ENCODE data around the gene SOCS6.
A peak's percentile ranks its signal among the peaks of the same experiment; 100 is the strongest.

The SOCS6 gene

DNA sequence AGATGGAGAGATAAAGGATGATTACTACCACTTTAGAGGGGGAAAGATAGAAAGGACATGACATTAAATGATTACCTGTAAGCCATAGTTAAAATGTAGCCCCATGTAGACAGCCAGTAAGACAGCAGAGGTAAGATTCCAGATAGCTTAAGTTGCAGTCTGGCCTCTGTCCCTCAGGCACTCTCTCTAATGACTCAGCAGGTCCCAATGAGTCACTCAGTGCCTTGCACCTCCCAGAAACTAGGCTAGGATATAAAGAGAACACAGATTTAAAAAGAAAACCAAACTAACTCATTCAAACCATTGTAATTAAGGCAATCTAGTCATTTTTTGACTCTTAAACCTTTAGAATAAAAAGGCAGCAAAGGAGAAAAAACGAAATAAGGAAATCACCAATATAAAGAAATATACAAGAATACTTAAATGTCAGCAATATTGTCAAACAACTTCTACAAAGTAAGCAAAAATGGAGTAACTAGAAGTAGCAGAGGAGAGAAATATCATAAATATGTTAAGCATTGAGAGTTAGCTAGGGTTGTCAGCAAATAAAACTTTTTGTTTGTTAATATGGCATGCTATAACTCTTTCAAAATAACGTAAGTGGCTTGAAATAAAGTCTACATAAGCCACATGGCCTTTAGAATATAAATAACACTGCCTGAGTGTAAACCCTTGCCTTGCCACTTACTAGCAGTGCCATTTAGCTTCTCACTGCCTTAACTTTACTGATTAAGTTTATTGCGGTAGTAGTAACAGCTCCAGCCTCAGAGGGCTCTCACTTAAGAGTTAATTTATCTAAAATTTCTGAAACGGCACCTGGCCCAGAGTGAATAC lies 48.5 kb downstream of the SOCS6 start:
- ATAC-seq = peak; percentile 97
- TF ChIP-seq ZNF70 (CRISPR knock-in tag; IDR thresholded peaks at IDR 0.05) = no peak
- no peak for TF ChIP-seq CSDC2 (CRISPR knock-in tag; IDR thresholded peaks at IDR 0.05)
- no peak for TF ChIP-seq ZFP30 (CRISPR knock-in tag; IDR thresholded peaks at IDR 0.05)
- TF ChIP-seq ISL1 (CRISPR knock-in tag; IDR thresholded peaks at IDR 0.05) = no peak; the same call in 1 of the 2 replicates
- no peak for TF ChIP-seq ZC3H10 (CRISPR knock-in tag; IDR thresholded peaks at IDR 0.05)
- no peak for TF ChIP-seq ARNTL (CRISPR knock-in tag; IDR thresholded peaks at IDR 0.05; ENCODE audit: borderline replicate concordance, low read depth)
- no peak for TF ChIP-seq TCF4 (CRISPR knock-in tag; IDR thresholded peaks at IDR 0.05; ENCODE audit: borderline replicate concordance)
- TF ChIP-seq GLIS3 (CRISPR knock-in tag; IDR thresholded peaks at IDR 0.05) = no peak
- no peak for TF ChIP-seq RARB (CRISPR knock-in tag; IDR thresholded peaks at IDR 0.05)
- TF ChIP-seq, protein P1, sequence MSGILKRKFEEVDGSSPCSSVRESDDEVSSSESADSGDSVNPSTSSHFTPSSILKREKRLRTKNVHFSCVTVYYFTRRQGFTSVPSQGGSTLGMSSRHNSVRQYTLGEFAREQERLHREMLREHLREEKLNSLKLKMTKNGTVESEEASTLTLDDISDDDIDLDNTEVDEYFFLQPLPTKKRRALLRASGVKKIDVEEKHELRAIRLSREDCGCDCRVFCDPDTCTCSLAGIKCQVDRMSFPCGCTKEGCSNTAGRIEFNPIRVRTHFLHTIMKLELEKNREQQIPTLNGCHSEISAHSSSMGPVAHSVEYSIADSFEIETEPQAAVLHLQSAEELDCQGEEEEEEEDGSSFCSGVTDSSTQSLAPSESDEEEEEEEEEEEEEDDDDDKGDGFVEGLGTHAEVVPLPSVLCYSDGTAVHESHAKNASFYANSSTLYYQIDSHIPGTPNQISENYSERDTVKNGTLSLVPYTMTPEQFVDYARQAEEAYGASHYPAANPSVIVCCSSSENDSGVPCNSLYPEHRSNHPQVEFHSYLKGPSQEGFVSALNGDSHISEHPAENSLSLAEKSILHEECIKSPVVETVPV (CRISPR knock-in tag; IDR thresholded peaks at IDR 0.05) = no peak
- TF ChIP-seq, protein P2, sequence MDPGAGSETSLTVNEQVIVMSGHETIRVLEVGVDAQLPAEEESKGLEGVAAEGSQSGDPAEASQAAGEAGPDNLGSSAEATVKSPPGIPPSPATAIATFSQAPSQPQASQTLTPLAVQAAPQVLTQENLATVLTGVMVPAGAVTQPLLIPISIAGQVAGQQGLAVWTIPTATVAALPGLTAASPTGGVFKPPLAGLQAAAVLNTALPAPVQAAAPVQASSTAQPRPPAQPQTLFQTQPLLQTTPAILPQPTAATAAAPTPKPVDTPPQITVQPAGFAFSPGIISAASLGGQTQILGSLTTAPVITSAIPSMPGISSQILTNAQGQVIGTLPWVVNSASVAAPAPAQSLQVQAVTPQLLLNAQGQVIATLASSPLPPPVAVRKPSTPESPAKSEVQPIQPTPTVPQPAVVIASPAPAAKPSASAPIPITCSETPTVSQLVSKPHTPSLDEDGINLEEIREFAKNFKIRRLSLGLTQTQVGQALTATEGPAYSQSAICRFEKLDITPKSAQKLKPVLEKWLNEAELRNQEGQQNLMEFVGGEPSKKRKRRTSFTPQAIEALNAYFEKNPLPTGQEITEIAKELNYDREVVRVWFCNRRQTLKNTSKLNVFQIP (CRISPR knock-in tag; IDR thresholded peaks at IDR 0.05; ENCODE audit: borderline replicate concordance, low read depth) = no peak
- TF ChIP-seq, protein P3, sequence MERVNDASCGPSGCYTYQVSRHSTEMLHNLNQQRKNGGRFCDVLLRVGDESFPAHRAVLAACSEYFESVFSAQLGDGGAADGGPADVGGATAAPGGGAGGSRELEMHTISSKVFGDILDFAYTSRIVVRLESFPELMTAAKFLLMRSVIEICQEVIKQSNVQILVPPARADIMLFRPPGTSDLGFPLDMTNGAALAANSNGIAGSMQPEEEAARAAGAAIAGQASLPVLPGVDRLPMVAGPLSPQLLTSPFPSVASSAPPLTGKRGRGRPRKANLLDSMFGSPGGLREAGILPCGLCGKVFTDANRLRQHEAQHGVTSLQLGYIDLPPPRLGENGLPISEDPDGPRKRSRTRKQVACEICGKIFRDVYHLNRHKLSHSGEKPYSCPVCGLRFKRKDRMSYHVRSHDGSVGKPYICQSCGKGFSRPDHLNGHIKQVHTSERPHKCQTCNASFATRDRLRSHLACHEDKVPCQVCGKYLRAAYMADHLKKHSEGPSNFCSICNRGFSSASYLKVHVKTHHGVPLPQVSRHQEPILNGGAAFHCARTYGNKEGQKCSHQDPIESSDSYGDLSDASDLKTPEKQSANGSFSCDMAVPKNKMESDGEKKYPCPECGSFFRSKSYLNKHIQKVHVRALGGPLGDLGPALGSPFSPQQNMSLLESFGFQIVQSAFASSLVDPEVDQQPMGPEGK (CRISPR knock-in tag; IDR thresholded peaks at IDR 0.05; ENCODE audit: borderline replicate concordance) = no peak
- TF ChIP-seq ZNF8 (CRISPR knock-in tag; IDR thresholded peaks at IDR 0.05) = no peak
- TF ChIP-seq BACH2 (CRISPR knock-in tag; IDR thresholded peaks at IDR 0.05; ENCODE audit: borderline replicate concordance) = no peak
- no peak for TF ChIP-seq TOX (CRISPR knock-in tag; IDR thresholded peaks at IDR 0.05; ENCODE audit: borderline replicate concordance)
- TF ChIP-seq, protein P4, sequence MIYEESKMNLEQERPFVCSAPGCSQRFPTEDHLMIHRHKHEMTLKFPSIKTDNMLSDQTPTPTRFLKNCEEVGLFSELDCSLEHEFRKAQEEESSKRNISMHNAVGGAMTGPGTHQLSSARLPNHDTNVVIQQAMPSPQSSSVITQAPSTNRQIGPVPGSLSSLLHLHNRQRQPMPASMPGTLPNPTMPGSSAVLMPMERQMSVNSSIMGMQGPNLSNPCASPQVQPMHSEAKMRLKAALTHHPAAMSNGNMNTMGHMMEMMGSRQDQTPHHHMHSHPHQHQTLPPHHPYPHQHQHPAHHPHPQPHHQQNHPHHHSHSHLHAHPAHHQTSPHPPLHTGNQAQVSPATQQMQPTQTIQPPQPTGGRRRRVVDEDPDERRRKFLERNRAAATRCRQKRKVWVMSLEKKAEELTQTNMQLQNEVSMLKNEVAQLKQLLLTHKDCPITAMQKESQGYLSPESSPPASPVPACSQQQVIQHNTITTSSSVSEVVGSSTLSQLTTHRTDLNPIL (CRISPR knock-in tag; IDR thresholded peaks at IDR 0.05; ENCODE audit: low read depth) = no peak
- no peak for TF ChIP-seq ESRRG (CRISPR knock-in tag; IDR thresholded peaks at IDR 0.05)
- TF ChIP-seq ZNF565 (CRISPR knock-in tag; conservative IDR thresholded peaks at IDR 0.05; ENCODE audit: low read depth) = no peak
- no peak for TF ChIP-seq ZFP3 (CRISPR knock-in tag; IDR thresholded peaks at IDR 0.05)

DNA sequence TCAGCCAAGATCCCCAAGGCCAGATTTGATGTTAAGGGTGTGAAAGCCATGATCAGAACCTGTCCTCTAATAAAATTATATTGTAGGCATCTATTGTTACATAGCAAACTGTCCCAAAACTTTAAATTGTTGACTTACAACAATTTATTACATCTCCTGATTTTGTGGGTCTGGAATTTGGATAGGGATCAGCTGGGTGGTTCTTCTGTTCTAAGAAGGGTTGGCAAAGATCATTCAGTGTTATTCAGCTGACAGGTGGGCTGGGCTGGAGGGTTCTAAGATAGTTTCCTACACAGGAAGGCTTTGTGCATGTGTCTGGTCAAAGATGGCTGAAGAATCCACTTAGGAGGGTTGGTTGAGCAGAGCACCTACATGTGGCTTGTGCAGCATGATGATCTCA lies 50.0 kb downstream of the SOCS6 start:
- TF ChIP-seq, protein P3 (CRISPR knock-in tag; IDR thresholded peaks at IDR 0.05; ENCODE audit: borderline replicate concordance) = no peak
- TF ChIP-seq ZFP30 (CRISPR knock-in tag; IDR thresholded peaks at IDR 0.05) = no peak
- no peak for TF ChIP-seq ZNF8 (CRISPR knock-in tag; IDR thresholded peaks at IDR 0.05)
- TF ChIP-seq TCF4 (CRISPR knock-in tag; IDR thresholded peaks at IDR 0.05; ENCODE audit: borderline replicate concordance) = no peak
- TF ChIP-seq ZC3H10 (CRISPR knock-in tag; IDR thresholded peaks at IDR 0.05) = no peak
- TF ChIP-seq, protein P1 (CRISPR knock-in tag; IDR thresholded peaks at IDR 0.05) = no peak
- TF ChIP-seq ARNTL (CRISPR knock-in tag; IDR thresholded peaks at IDR 0.05; ENCODE audit: borderline replicate concordance, low read depth) = no peak
- no peak for TF ChIP-seq GLIS3 (CRISPR knock-in tag; IDR thresholded peaks at IDR 0.05)
- TF ChIP-seq CSDC2 (CRISPR knock-in tag; IDR thresholded peaks at IDR 0.05) = no peak
- TF ChIP-seq, protein P5, sequence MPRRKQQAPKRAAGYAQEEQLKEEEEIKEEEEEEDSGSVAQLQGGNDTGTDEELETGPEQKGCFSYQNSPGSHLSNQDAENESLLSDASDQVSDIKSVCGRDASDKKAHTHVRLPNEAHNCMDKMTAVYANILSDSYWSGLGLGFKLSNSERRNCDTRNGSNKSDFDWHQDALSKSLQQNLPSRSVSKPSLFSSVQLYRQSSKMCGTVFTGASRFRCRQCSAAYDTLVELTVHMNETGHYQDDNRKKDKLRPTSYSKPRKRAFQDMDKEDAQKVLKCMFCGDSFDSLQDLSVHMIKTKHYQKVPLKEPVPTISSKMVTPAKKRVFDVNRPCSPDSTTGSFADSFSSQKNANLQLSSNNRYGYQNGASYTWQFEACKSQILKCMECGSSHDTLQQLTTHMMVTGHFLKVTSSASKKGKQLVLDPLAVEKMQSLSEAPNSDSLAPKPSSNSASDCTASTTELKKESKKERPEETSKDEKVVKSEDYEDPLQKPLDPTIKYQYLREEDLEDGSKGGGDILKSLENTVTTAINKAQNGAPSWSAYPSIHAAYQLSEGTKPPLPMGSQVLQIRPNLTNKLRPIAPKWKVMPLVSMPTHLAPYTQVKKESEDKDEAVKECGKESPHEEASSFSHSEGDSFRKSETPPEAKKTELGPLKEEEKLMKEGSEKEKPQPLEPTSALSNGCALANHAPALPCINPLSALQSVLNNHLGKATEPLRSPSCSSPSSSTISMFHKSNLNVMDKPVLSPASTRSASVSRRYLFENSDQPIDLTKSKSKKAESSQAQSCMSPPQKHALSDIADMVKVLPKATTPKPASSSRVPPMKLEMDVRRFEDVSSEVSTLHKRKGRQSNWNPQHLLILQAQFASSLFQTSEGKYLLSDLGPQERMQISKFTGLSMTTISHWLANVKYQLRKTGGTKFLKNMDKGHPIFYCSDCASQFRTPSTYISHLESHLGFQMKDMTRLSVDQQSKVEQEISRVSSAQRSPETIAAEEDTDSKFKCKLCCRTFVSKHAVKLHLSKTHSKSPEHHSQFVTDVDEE (CRISPR knock-in tag; IDR thresholded peaks at IDR 0.05) = no peak
- TF ChIP-seq, protein P4 (CRISPR knock-in tag; IDR thresholded peaks at IDR 0.05; ENCODE audit: low read depth) = no peak
- ATAC-seq = no peak

Data from SK-N-SH treated with all-trans-retinoic acid at 6 μM for 48 hours (cell line).